KOPT-K1 (cell line): ENCODE measurements around the gene NCAPG2.

ENCODE experiments used
- H3K27ac ChIP-seq: fragments of 200-600 bp; sonication (generic); 2 replicates; pipeline ENCODE4 v1.5.1; 2016; ENCODE audit warnings: antibody characterized with exemption, mild to moderate bottlenecking, low read depth, low read length; ENCODE audit not compliant: poor library complexity, severe bottlenecking
- H3K36me3 ChIP-seq: fragments of 200-600 bp; sonication (generic); 2 replicates; pipeline ENCODE4 v1.5.1; 2017; ENCODE audit warnings: antibody characterized with exemption, mild to moderate bottlenecking, low read length, moderate library complexity; ENCODE audit not compliant: insufficient read depth
- H3K9me3 ChIP-seq: fragments of 200-600 bp; sonication (generic); 2 replicates; pipeline ENCODE4 v1.5.1; 2017; ENCODE audit warnings: antibody characterized with exemption, low read length, mild to moderate bottlenecking; ENCODE audit not compliant: insufficient read depth, poor library complexity, severe bottlenecking

NCAPG2 gene

DNA sequence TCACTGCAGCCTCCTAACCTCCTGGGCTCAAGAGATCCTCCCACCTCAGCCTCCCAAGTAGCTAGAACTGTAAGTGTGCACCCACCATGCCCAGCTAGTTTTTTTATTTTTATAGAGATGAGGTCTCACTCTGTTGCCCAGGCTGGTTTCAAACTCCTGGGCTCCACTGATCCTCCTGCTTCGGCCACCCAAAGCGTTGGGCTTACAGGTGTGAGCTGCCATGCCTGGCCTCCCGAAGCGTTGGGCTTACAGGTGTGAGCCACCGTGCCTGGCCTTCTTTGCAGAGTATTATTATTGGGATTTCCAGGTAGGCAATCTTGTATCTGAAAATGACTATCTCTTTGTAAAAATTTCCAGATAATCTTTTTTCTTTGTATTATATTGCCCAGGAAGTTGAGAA lies 23.1 kb upstream of the NCAPG2 start:
- Histone ChIP-seq H3K36me3 (peaks cover 38% of the 10 kb centered on the region), H3K27ac (no peak overlapping the region), H3K9me3 (no peaks in the 10 kb centered on the region)

DNA sequence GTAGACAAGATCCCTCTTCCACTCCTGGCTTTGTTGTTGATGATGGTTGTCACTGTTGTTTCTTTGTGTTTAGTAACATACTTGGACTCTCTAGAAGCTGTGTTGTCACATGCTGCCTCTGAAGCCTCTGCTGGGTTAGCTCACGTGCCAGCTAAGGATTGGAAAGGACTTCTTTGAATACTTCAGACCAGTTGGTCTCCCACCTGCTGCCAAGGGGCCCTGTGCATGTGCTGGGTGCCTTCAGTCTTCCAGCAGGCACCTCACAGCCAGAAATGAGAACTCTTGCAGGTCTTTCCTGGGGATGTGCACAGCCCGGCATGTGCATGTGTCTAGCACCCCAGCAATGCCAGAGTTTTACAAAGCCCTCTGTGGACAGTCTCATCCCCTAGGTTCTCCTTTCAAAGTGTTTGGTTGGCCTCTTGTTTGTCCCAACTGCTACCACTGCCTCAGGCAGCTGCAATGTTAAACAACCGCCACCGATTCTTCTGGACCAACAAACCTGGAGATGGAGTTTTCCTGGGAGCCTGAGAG lies 21.7 kb upstream of the NCAPG2 start:
- Histone ChIP-seq H3K9me3 (no peaks in the 10 kb centered on the region), H3K27ac (no peak overlapping the region)

DNA sequence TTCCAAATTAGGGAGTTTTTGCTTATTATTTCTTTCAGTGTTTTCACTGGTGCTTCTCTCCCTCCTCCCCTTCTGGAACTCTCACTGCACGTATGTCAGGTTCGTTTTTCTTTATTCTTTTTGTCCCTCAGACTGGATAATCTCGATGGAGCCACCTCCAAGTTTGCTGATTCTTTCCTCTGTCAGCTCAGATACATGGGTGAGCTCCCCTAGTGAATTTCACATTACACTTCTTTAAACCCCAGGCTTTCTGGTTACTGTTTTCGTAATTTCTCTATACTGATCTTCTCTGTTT lies 20.8 kb upstream of the NCAPG2 start:
- Histone ChIP-seq H3K27ac (no peak overlapping the region), H3K36me3 (peaks cover 16% of the 10 kb centered on the region), H3K9me3 (no peaks in the 10 kb centered on the region)

More for the DNA sequence above, 21.7 kb upstream of the NCAPG2 start:
- H3K36me3 ChIP-seq: peaks cover 25% of the 10 kb centered on the region

GRCh38 chr7:158724658-158725505 lies 20.3 kb upstream of the NCAPG2 start:
- Histone ChIP-seq H3K27ac (no peak overlapping the region), H3K9me3 (no peaks in the 10 kb centered on the region), H3K36me3 (peaks cover 10% of the 10 kb centered on the region)

GRCh38 chr7:158723714-158724385 lies 19.2 kb upstream of the NCAPG2 start:
- no peak overlapping the region for H3K27ac ChIP-seq
- no peaks in the 10 kb centered on the region for H3K9me3 ChIP-seq
- peaks cover 5% of the 10 kb centered on the region; the same call in 1 of the 2 replicates for H3K36me3 ChIP-seq

DNA sequence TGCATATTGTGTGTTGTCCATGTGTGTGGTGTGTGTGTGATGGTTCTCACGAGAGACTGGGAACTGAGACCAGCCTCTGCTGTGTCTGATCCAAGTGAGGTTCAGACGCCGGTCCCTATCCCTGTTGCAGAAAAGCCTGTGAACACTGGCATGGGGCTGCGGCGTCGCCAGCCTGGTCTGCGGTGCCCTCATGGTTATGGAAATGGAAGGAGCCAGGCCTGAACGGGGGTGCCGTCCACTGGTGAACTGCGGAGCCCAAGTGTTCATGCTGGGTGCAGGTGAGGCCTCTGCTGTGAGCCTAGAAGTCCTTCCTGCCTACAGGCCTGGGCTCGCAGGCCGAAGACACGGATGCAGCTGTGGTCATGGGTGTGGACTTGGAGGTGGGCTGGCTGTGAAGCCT lies 18.7 kb upstream of the NCAPG2 start:
- peaks cover 5% of the 10 kb centered on the region; the same call in 1 of the 2 replicates for H3K36me3 ChIP-seq
- no peak overlapping the region for H3K27ac ChIP-seq
- no peaks in the 10 kb centered on the region for H3K9me3 ChIP-seq

GRCh38 chr7:158722574-158723237 lies 18.1 kb upstream of the NCAPG2 start:
- no peaks in the 10 kb centered on the region for H3K9me3 ChIP-seq
- no peaks in the 10 kb centered on the region for H3K36me3 ChIP-seq
- H3K27ac ChIP-seq: no peak overlapping the region

DNA sequence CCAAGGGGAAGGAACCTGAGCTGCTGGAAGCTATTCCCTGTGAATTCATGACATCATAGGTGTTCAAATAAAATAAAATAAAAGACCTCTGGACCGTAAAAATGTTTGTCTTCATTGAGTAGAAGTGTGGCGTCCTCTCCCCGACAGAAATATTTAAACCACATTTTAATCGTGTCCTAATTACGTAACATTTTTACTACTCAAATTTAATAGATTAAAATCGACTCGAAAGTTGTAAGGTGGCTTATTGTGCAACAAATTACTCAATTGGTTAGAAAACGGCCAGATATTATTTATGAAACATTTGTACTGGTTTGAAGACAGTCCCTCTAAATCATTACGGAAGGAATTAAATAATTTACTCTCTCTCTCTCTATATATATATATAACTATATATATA lies 15.5 kb upstream of the NCAPG2 start:
- no peaks in the 10 kb centered on the region for H3K36me3 ChIP-seq
- H3K27ac ChIP-seq: no peak overlapping the region
- no peaks in the 10 kb centered on the region for H3K9me3 ChIP-seq

DNA sequence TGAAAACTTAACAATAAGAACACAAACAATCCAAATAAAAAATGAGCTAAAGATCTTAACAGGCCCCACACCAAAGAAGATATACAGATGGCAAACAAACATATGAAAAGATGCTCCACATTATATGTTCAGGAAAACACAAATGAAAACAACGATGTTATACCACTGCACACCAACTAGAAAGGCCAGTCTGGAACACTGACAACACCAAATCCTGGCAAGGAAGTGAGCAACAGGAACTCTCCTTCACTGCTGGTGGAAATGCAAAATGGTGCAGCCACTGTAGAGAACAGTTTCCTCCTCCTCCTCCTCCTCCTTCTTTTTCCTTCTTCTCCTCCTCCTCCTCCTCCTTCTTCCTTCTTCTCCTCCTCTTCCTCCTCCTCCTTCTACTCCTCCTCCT lies 12.2 kb upstream of the NCAPG2 start:
- Histone ChIP-seq H3K27ac (no peak overlapping the region), H3K36me3 (no peaks in the 10 kb centered on the region), H3K9me3 (no peaks in the 10 kb centered on the region)

DNA sequence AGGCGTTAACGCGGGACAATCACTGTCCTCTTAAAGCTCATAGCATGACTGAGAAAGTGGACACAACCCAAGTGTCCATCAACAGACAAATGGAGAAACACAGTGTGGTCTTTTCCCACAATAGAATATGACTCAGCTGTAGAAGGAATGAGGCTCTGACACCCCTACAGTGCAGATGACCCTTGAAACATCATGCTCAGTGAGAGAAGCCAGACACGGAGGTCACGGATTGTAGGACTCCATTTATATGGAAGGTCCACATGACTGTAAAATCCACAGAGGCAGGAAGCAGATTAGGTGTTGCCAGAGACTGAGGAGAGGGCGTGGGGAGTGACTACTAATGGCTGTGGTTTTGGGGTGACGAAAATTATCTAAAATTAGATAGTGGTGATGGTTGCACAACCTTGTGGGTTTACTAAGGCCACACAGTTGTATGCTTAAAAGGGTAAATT lies 6.1 kb upstream of the NCAPG2 start:
- Histone ChIP-seq H3K36me3 (no peaks in the 10 kb centered on the region), H3K9me3 (peaks cover 14% of the 10 kb centered on the region), H3K27ac (no peak overlapping the region)

DNA sequence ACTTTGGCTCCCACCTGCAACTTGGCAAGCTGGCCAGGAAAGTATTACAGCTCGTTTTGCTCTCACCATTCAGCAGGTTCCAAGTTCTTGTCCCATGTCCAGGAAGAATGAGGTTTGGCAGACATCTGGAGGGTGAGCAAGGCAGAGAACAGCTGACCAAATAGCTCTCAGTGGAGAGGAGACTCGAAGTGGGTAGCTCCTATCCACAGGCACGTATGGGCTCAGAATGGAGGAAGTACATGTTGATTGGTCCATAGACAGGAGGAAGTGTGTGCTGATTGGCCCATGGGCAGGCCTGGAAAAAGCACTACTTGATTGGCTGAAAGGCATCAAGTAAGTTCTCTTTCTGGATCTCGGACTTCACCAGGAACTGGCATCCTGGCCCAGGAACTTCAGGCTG lies 3.0 kb upstream of the NCAPG2 start:
- Histone ChIP-seq H3K36me3 (peaks cover 3% of the 10 kb centered on the region; the same call in 1 of the 2 replicates), H3K27ac (no peak overlapping the region)

DNA sequence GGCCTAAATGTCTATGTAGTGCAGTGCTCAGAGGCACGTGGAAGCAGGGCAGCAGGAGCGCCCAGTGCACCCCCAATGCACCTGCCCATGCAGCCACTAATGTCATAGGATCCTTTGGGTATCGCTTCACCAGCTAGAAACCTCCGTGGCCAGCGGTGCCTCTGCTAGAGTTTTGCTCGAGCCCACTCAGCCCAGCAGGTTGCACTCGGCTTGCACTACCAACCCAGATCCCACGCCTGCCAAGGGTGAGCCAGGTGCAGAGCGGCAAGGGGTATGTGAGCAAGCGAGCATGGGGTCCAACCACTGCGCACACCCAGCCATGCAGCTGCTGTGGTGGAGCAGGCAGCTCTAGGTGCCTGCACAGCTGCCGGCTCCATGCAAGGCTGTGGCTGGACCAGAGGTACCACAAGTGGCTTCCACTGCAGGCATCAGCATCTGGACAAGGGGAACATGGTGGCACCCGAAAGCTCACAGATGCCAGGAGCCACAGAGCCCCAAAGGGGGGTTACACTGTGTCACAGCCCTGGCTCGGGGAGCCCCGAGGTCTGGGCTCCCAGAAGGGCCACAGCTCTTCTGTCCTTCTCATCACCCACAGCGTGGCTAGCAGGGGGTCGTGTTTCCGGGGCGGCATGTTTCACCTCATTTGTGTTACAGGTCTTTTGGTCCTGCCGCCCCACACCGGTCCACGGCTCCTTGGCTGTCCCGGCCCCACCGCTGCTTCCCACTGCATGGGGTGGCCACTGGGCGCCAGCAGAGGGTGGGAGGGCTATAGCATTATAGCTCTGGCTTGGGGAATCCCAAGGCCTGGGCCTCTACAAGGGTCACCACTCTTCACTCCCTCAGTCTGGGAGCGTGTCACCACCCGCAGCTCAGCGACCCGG lies 2.3 kb upstream of the NCAPG2 start:
- Histone ChIP-seq H3K36me3 (peaks cover 10% of the 10 kb centered on the region), H3K27ac (no peak overlapping the region), H3K9me3 (peaks cover 14% of the 10 kb centered on the region)

More for the DNA sequence above, 3.0 kb upstream of the NCAPG2 start:
- peaks cover 14% of the 10 kb centered on the region for H3K9me3 ChIP-seq

DNA sequence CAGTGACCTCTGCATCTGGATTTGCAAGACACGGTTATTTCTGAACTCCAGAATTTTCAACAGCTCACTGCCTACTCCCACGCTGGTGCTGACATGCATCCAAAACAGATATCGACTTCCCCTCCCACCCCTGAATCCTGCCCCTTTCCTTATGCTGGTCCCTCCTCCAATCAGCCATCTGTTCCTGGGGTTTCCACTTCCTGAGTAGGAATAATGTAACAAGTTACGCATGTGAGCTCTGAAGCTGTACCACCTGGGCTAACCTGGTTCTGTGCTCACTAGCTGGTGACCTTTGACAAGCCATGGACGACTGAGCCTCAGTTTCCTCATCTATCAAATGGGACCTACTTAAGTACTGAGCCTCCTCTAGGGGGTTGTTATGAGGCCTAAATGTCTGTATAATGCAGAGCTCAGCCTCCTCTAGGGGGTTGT lies 1.7 kb upstream of the NCAPG2 start:
- Histone ChIP-seq H3K27ac (no peak overlapping the region), H3K36me3 (peaks cover 17% of the 10 kb centered on the region), H3K9me3 (peaks cover 14% of the 10 kb centered on the region)

DNA sequence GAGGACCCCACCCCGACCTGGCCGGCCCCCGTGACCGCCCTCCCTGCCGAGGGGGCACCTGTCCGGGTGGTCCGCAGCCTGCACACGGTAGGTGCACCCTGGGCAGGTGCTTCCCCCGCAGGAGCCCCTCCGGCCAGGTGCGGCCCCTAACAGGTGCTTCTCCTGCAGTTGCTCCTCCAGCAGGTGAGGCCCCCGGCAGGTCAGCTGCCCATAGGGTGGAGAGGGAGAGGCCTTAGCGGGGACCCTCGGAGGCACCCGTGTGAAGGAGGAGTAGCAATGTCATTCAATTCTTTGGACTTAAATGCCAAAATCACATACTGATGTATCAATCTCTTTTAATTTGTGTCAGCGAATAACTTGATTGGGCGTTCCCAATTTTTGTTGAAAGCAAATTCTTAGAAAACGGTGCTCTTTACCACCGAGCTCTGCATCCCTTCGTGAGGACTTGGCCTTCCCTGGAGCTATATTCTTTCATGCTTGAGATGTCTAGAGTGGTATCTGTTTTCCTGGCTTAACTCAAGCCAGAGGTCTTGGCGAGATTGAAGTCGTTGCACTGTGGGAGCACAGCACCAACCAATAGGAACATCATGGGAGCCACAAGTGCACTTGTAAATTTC lies 738 bp upstream of the NCAPG2 start:
- Histone ChIP-seq H3K36me3 (peaks cover 26% of the 10 kb centered on the region), H3K9me3 (peaks cover 14% of the 10 kb centered on the region), H3K27ac (peak overlapping the region; percentile 94)
